Measurements from ENCODE around the gene ERICH3. TPM values are rescaled to one million over a fixed set of nuclear protein-coding genes. Genes with fewer than 3 reads are reported as not detected.
A peak's percentile ranks its signal among the peaks of the same experiment; 100 is the strongest.
"Not testable (repeated sequence)": the region's sequence is repeated elsewhere in the genome, so short reads cannot be mapped to it uniquely, and the experiment has no call there.

ERICH3 gene
- polyA plus RNA-seq, 1 experiment = not detected

DNA sequence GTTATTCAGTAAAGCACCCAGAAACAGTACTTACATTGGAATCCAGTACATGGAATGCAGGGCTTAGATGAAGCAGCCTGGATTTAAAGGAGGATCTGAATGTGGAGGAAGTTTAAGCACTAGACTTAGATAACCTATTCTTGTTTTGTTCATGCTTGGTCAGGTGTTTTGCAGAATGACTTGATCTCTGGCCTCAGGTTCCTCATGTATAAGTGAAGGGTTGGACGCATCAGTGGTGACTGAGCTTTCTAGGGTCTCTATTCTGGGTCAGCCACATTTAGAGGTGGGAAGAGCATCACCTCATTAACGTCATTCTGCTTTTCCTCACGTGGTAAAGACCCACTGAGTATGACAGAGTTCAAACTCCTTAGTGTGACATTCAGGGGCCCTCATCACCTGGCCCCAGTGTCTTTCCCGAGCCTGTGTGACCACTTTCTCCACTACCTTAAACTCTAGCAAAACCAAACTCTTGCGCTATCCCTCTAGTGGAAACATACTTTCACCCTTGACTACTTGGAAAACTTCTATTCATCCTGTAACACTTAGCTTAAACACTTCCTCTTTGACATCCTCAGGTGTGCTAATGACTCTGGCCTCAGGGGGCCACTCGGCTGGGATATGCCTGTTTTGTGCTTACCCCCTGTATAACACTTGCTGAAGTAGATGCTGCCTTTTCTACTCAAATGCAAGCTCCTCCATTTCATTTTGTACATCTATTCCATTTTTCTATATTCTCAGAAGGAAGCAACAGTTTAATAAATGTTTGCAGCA is 871 bp upstream of the ERICH3 start:
- Histone ChIP-seq H3K4me3 (ENCODE audit: low read depth, low read length) (no peak overlapping the region), H3K27me3 (ENCODE audit: control insufficient read depth, insufficient read depth, low read length) (peaks cover 9% of the 10 kb centered on the region), H3K9me3 (ENCODE audit: control insufficient read depth, insufficient read depth, low read length) (no peaks in the 10 kb centered on the region), H3K27ac (ENCODE audit: low read depth, low read length) (no peak overlapping the region)
- TF ChIP-seq, protein P1, sequence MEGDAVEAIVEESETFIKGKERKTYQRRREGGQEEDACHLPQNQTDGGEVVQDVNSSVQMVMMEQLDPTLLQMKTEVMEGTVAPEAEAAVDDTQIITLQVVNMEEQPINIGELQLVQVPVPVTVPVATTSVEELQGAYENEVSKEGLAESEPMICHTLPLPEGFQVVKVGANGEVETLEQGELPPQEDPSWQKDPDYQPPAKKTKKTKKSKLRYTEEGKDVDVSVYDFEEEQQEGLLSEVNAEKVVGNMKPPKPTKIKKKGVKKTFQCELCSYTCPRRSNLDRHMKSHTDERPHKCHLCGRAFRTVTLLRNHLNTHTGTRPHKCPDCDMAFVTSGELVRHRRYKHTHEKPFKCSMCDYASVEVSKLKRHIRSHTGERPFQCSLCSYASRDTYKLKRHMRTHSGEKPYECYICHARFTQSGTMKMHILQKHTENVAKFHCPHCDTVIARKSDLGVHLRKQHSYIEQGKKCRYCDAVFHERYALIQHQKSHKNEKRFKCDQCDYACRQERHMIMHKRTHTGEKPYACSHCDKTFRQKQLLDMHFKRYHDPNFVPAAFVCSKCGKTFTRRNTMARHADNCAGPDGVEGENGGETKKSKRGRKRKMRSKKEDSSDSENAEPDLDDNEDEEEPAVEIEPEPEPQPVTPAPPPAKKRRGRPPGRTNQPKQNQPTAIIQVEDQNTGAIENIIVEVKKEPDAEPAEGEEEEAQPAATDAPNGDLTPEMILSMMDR (IDR thresholded peaks at IDR 0.05; ENCODE audit: low read depth, low read length) = no peak
- ChIA-PET CTCF (interaction anchor here (1.6 kb wide), 1 partner anchor 15 kb away, joined by 4 read pairs; no protein-coding TSS in a partner anchor), POLR2A (no interaction called here)
- no peak for DNase-seq (ENCODE audit: low read depth, low spot score)

DNA sequence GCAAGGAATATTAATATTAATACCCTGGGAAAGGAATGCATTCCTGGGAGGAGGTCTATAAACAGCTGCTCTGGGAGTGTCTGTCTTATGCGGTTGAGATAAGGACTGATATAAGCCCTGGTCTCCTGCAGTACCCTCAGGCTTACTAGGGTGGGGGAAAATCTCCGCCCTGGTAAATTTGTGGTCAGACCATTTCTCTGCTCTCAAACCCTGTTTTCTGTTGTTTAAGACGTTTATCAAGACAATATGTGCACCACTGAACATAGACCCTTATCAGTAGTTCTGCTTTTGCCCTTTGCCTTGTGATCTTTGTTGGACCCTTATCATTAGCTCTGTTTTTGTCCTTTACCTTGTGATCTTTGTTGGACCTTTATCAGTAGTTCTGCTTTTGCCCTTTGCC is 2.7 kb downstream of the ERICH3 start:
- DNase-seq (ENCODE audit: low read depth, low spot score); CTCF ChIA-PET; H3K4me3 ChIP-seq (ENCODE audit: low read depth, low read length); POLR2A ChIA-PET; H3K27ac ChIP-seq (ENCODE audit: low read depth, low read length); H3K9me3 ChIP-seq (ENCODE audit: control insufficient read depth, insufficient read depth, low read length): not testable (repeated sequence)
- peaks cover 11% of the 10 kb centered on the region for H3K27me3 ChIP-seq (ENCODE audit: control insufficient read depth, insufficient read depth, low read length)

DNA sequence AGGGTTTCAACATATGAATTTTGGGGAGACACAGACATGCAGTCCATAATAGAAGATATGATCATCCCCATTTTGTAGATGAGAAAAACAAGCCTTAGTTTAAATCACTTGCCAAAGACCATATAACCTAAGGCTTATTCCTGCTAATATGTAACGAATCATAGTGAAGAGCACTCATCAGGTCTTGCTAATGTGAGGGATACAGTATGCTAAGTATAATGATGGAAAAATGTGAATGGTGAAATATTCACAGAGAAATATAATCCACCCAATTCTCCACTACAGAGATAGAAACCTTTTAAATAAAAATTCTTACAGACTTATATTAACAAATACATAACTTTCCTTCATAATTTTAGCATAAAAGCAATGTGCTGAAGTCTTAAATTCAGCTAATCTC is 18.9 kb downstream of the ERICH3 start:
- Histone ChIP-seq H3K4me3 (ENCODE audit: low read depth, low read length) (no peak overlapping the region), H3K9me3 (ENCODE audit: control insufficient read depth, insufficient read depth, low read length) (no peaks in the 10 kb centered on the region), H3K27ac (ENCODE audit: low read depth, low read length) (no peak overlapping the region), H3K27me3 (ENCODE audit: control insufficient read depth, insufficient read depth, low read length) (no peaks in the 10 kb centered on the region)
- DNase-seq (ENCODE audit: low read depth, low spot score) = no peak
- ChIA-PET POLR2A (no interaction called here), CTCF (no interaction called here)
- TF ChIP-seq, protein P1 (IDR thresholded peaks at IDR 0.05; ENCODE audit: low read depth, low read length) = no peak

DNA sequence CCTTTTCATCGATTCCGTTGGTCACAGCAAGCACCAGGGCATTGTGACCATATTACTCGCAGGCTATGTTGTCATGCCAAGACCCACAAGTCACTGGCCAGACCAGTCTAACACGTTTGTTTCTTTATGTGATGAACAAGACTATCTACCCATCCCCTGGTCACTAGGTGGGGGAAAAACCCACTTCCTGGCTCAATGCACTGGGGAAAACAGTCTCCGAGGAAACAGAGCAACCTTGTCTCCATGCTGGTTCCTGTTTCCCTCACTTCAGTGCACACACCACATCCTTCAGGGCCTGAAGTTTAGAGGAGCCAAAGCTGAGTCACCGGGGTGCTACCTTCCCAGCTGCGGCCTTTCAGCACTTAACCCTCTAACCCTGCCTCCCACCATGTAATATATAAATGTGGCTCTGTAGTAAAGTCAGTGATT is 20.9 kb downstream of the ERICH3 start:
- DNase-seq (ENCODE audit: low read depth, low spot score) = peak; percentile 48
- CTCF ChIA-PET = interaction anchor here (0.6 to 3.0 kb wide), 2 partner anchors 11 to 37 kb away, joined by 3 to 17 read pairs; no protein-coding TSS in a partner anchor
- no peaks in the 10 kb centered on the region for H3K9me3 ChIP-seq (ENCODE audit: control insufficient read depth, insufficient read depth, low read length)
- POLR2A ChIA-PET = no interaction called here
- H3K4me3 ChIP-seq (ENCODE audit: low read depth, low read length) = no peak overlapping the region
- peak overlapping the region; percentile 22 for H3K27ac ChIP-seq (ENCODE audit: low read depth, low read length)
- no peaks in the 10 kb centered on the region for H3K27me3 ChIP-seq (ENCODE audit: control insufficient read depth, insufficient read depth, low read length)
- TF ChIP-seq, protein P1 (IDR thresholded peaks at IDR 0.05; ENCODE audit: low read depth, low read length) = no peak

DNA sequence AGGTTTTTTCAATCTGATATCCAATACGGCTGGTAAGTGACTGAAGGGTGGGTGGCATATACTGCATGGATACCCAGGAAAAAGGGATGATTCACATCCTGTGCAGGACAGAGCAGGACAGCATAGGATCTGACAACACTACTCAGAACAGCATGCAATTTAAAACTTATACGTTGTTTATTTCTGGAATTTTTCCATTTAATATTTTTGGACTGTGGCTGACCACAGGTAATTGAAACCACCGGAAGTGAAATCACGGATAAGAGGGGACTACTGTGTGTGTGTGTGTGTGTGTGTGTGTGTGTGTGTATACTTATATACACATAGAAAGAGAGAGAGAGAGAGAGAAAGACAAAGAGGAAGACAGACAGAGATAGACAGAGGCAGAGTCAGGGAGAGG is 23.0 kb downstream of the ERICH3 start:
- Histone ChIP-seq H3K27me3 (ENCODE audit: control insufficient read depth, insufficient read depth, low read length) (no peaks in the 10 kb centered on the region), H3K9me3 (ENCODE audit: control insufficient read depth, insufficient read depth, low read length) (no peaks in the 10 kb centered on the region), H3K27ac (ENCODE audit: low read depth, low read length) (no peak overlapping the region), H3K4me3 (ENCODE audit: low read depth, low read length) (no peak overlapping the region)
- peak; percentile 34 for DNase-seq (ENCODE audit: low read depth, low spot score)
- TF ChIP-seq, protein P1 (IDR thresholded peaks at IDR 0.05; ENCODE audit: low read depth, low read length) = no peak
- ChIA-PET POLR2A (no interaction called here), CTCF (interaction anchor here (3.0 kb wide), 1 partner anchor 40 kb away, joined by 17 read pairs; no protein-coding TSS in a partner anchor)

Measured in AG04450 (cell line).